Loucy (cell line): Measurements from ENCODE around the gene DIS3.

Experiments
- H2AFZ ChIP-seq: fragments of 200-600 bp; sonication (generic); 2 replicates; pipeline ENCODE4 v1.6.0; 2016; ENCODE audit warnings: antibody characterized with exemption, mild to moderate bottlenecking, low read length, moderate library complexity
- H3F3A ChIP-seq: fragments of 200-600 bp; 2 replicates; pipeline ENCODE4 v1.6.0; 2016; ENCODE audit warnings: antibody characterized with exemption, low read depth, mild to moderate bottlenecking
- H3K27me3 ChIP-seq: fragments of 200-600 bp; sonication (generic); 2 replicates; pipeline ENCODE4 v1.6.1; 2014; ENCODE audit warnings: low read length, mild to moderate bottlenecking; ENCODE audit not compliant: insufficient read depth, poor library complexity, severe bottlenecking
- H3K36me3 ChIP-seq: fragments of 200-600 bp; sonication (generic); 2 replicates; pipeline ENCODE4 v1.6.1; 2016; ENCODE audit warnings: low read length; ENCODE audit not compliant: insufficient read depth
- H3K4me1 ChIP-seq: fragments of 200-600 bp; sonication (generic); 2 replicates; pipeline ENCODE4 v1.5.1; 2014; ENCODE audit warnings: low read length, mild to moderate bottlenecking; ENCODE audit not compliant: insufficient read depth, poor library complexity, severe bottlenecking
- H3K4me2 ChIP-seq: fragments of 200-600 bp; sonication (generic); 2 replicates; pipeline ENCODE4 v1.6.0; 2014; ENCODE audit warnings: antibody characterized with exemption, low read length, low read depth, mild to moderate bottlenecking; ENCODE audit not compliant: poor library complexity, severe bottlenecking
- H3K4me3 ChIP-seq: fragments of 200-600 bp; sonication (generic); 2 replicates; pipeline ENCODE4 v1.5.1; 2014; ENCODE audit warnings: low read length, mild to moderate bottlenecking, mixed read lengths; ENCODE audit not compliant: poor library complexity, severe bottlenecking
- H3K79me2 ChIP-seq: fragments of 200-600 bp; sonication (generic); 2 replicates; pipeline ENCODE4 v1.6.1; 2014; ENCODE audit warnings: low read length; ENCODE audit not compliant: insufficient read depth
- H3K9ac ChIP-seq: fragments of 200-600 bp; sonication (generic); 2 replicates; pipeline ENCODE4 v1.6.0; 2014; ENCODE audit warnings: mild to moderate bottlenecking, low read depth, low read length, moderate library complexity; ENCODE audit not compliant: poor library complexity, severe bottlenecking
- H3K9me2 ChIP-seq: fragments of 200-600 bp; sonication (generic); replicated peaks from 2 replicates; pipeline ENCODE4 v1.6.1; 2016; ENCODE audit warnings: low read depth, low read length, mixed read lengths
- H3K9me3 ChIP-seq: fragments of 200-600 bp; sonication (generic); 2 replicates; pipeline ENCODE4 v1.6.1; 2014; ENCODE audit warnings: mild to moderate bottlenecking, antibody characterized with exemption, low read length, low read depth; ENCODE audit not compliant: insufficient read depth
- H4K20me1 ChIP-seq: fragments of 200-600 bp; sonication (generic); 2 replicates; pipeline ENCODE4 v1.6.0; 2014; ENCODE audit warnings: antibody characterized with exemption, low read length, mild to moderate bottlenecking; ENCODE audit not compliant: insufficient read depth, poor library complexity, severe bottlenecking
- EZH2phosphoT487 ChIP-seq: fragments of 200-600 bp; IDR thresholded peaks from 2 replicates; pipeline ENCODE4 v1.6.1; 2018; ENCODE audit warnings: antibody characterized with exemption, mild to moderate bottlenecking, moderate library complexity, borderline replicate concordance
- TF ChIP-seq, protein P1 (sequence below): fragments of 200-600 bp; sonication (generic); conservative IDR thresholded peaks from 2 replicates; pipeline ENCODE4 v1.5.1; 2014; ENCODE audit warnings: mild to moderate bottlenecking, antibody characterized with exemption, low read length

DIS3 gene

DNA sequence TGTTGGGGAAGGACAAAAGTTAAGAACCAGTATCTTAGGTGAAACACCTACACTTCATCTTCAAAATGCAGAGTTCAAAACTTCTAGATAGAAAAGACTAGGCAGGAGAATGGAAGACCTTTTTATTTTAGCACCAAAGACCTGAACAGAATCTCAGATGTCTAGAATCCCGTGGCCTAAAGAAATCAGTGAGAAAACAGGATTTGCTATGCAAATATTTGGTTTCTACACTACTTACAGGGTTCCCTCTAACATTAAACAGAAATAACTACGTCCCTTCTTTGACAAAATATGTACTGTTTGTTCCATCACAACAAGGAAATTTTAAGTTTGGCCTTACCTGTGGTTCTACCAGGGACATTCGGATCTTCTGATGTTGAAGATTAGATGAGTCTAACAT, 21.5 kb downstream of the DIS3 start:
- H3K9ac ChIP-seq: no peak overlapping the region
- no peaks in the 10 kb centered on the region for H3K79me2 ChIP-seq
- peaks cover 93% of the 10 kb centered on the region; the same call in 1 of the 2 replicates for H3K36me3 ChIP-seq
- H3K9me2 ChIP-seq: no peaks in the 10 kb centered on the region
- TF ChIP-seq, protein P1, sequence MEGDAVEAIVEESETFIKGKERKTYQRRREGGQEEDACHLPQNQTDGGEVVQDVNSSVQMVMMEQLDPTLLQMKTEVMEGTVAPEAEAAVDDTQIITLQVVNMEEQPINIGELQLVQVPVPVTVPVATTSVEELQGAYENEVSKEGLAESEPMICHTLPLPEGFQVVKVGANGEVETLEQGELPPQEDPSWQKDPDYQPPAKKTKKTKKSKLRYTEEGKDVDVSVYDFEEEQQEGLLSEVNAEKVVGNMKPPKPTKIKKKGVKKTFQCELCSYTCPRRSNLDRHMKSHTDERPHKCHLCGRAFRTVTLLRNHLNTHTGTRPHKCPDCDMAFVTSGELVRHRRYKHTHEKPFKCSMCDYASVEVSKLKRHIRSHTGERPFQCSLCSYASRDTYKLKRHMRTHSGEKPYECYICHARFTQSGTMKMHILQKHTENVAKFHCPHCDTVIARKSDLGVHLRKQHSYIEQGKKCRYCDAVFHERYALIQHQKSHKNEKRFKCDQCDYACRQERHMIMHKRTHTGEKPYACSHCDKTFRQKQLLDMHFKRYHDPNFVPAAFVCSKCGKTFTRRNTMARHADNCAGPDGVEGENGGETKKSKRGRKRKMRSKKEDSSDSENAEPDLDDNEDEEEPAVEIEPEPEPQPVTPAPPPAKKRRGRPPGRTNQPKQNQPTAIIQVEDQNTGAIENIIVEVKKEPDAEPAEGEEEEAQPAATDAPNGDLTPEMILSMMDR: no peak
- TF ChIP-seq EZH2phosphoT487: no peak
- H3F3A ChIP-seq: no peaks in the 10 kb centered on the region
- no peaks in the 10 kb centered on the region for H3K27me3 ChIP-seq
- H3K9me3 ChIP-seq: no peaks in the 10 kb centered on the region
- no peaks in the 10 kb centered on the region for H3K4me1 ChIP-seq
- no peaks in the 10 kb centered on the region for H4K20me1 ChIP-seq
- H2AFZ ChIP-seq: no peak overlapping the region
- H3K4me2 ChIP-seq: no peak overlapping the region
- H3K4me3 ChIP-seq: no peak overlapping the region

DNA sequence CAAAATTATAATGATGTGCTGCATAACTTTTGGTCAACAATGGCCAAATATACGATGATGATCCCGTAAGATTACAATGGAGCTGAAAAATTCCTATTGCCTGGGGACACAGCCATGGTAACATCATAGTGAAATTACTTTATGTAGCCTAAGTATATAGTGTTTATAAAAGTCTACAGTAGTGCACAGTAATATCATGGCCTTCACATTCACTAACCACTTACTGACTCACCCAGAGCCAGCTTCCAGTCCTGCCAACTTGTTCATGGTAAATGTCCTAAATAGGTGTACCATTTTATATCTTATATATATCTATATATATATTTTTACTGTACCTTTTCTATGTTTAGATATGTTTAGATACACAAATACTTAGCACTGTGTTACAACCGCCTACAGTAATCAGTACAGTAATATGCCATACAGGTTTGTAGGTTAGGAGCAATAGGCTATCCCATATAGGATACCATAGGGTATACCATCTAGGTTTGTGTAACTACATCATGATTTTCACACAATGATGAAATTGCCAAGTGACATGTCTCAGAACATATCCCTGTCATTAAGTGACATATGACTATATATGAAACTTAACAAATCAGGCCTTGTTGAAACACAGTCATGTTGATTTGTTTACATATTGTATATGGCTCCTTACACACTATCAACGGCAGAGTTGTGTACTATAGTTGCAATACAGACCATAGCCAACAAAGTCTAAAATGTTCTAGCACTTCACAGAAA, 23.7 kb downstream of the DIS3 start:
- H2AFZ ChIP-seq: no peak overlapping the region
- no peaks in the 10 kb centered on the region for H3K4me1 ChIP-seq
- H3K79me2 ChIP-seq: no peaks in the 10 kb centered on the region
- no peaks in the 10 kb centered on the region for H3F3A ChIP-seq
- no peaks in the 10 kb centered on the region for H4K20me1 ChIP-seq
- no peak overlapping the region for H3K9ac ChIP-seq
- TF ChIP-seq, protein P1: no peak
- TF ChIP-seq EZH2phosphoT487: no peak
- H3K9me3 ChIP-seq: no peaks in the 10 kb centered on the region
- no peaks in the 10 kb centered on the region for H3K9me2 ChIP-seq
- H3K4me3 ChIP-seq: no peak overlapping the region
- H3K36me3 ChIP-seq: peaks cover 85% of the 10 kb centered on the region; the same call in 1 of the 2 replicates
- no peak overlapping the region for H3K4me2 ChIP-seq
- H3K27me3 ChIP-seq: no peaks in the 10 kb centered on the region

DNA sequence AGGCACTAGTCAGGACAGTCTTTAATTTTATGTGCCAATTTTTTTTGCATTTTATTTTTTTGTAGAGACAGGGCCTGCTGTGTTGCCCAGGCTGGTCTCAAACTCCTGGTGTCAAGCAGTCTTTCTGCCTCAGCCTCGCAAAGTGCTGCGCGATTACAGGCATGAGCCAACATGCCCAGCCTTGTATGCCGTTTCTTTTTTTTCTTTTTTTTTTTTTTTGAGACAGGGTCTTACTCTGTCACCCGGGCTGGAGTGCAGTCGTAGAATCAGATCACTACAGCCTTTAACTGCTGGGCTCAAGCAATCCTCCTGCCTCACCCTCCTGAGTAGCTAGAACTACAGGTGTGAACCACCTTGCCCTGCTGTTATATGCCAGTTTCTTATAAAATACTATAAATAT, 27.6 kb downstream of the DIS3 start:
- H3K9me2 ChIP-seq: no peaks in the 10 kb centered on the region
- TF ChIP-seq, protein P1: no peak
- TF ChIP-seq EZH2phosphoT487: no peak
- no peaks in the 10 kb centered on the region for H3K27me3 ChIP-seq
- peaks cover 83% of the 10 kb centered on the region; the same call in 1 of the 2 replicates for H3K36me3 ChIP-seq
- H3K4me1 ChIP-seq: no peaks in the 10 kb centered on the region
- H2AFZ ChIP-seq: no peak overlapping the region
- H3K9ac ChIP-seq: no peak overlapping the region
- H3K79me2 ChIP-seq: peaks cover 15% of the 10 kb centered on the region
- H4K20me1 ChIP-seq: peaks cover 7% of the 10 kb centered on the region
- no peak overlapping the region for H3K4me2 ChIP-seq
- no peak overlapping the region for H3K4me3 ChIP-seq
- no peaks in the 10 kb centered on the region for H3K9me3 ChIP-seq
- no peaks in the 10 kb centered on the region for H3F3A ChIP-seq
